HEK293T (cell line): ENCODE data around the gene WDR93.

Experiments
- BHLHE40 ChIP-seq: fragments of 450-650 bp; IDR thresholded peaks from 2 replicates; pipeline ENCODE4 v1.6.1; 2016; ENCODE audit warnings: mild to moderate bottlenecking, moderate library complexity, borderline replicate concordance
- CTBP1 ChIP-seq: fragments of 450-650 bp; IDR thresholded peaks from 2 replicates; pipeline ENCODE4 v1.6.1; 2016; ENCODE audit warnings: borderline replicate concordance
- FOXK2 ChIP-seq: fragments of 450-650 bp; IDR thresholded peaks from 2 replicates; pipeline ENCODE4 v1.6.1; 2016; ENCODE audit warnings: mild to moderate bottlenecking
- FOXM1 ChIP-seq: fragments of 450-650 bp; IDR thresholded peaks from 2 replicates; pipeline ENCODE4 v1.6.1; 2017; ENCODE audit warnings: mild to moderate bottlenecking, borderline replicate concordance
- SP1 ChIP-seq: fragments of 450-650 bp; IDR thresholded peaks from 2 replicates; pipeline ENCODE4 v1.6.1; 2017
- SUZ12 ChIP-seq: fragments of 450-650 bp; IDR thresholded peaks from 2 replicates; pipeline ENCODE4 v1.6.1; 2016; ENCODE audit warnings: mild to moderate bottlenecking

- TF ChIP-seq FOXM1 (no peak), CTBP1 (no peak), FOXK2 (no peak), SP1 (no peak), SUZ12 (no peak), BHLHE40 (no peak)
Measured at GRCh38 chr15:89695198-89695597, 4.6 kb downstream of the WDR93 start.
